Measurements from ENCODE around the gene SRP19. TPM values are rescaled to one million over a fixed set of nuclear protein-coding genes. Genes with fewer than 3 reads are reported as not detected.

SRP19 gene
- total and polyA plus RNA-seq, 8 donors, result 38.5 to 88.2 (median 67.6) TPM

DNA sequence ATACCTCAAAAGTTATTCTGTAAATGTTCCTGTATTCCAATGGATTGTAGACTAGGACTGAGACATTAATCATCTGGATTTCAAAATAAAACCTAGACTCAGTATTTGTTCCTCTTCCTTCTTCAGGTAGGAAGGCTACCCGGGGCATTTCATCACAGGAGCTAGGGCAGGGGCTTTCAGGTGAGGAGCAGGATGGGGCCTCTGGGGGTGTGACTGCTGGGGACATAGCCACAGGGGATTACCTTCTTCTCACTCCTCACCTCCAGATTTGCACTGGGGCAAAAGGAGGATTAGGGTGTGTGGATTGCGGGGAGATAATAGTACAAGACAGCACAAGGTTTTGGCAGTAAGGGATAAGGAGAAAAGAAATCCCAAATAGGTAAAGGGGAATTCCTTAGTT is 37.9 kb upstream of the SRP19 start:
- ATAC-seq (no peak), DNase-seq (no peak)

DNA sequence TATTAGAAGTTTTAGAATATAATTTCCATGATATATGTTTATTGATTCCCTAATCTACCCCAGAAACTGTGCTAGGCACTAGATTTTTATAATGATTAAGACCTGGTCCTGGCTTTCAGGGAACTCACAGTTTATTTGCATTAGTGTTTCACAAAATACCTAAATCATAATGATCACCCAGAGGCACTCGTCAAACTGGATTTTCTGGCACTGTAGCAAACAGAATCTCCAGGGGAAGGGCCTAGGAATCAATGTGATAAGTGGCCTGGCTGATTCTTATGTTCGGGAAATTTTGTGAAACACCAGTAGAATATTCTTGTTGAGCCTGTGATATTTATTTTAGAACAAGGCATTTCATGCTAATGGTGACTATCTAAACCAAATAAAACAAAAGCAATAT is 37.4 kb upstream of the SRP19 start:
- H3K27me3 ChIP-seq, result no peaks in the 10 kb centered on the region
- ATAC-seq (peak; percentile 29), DNase-seq (peak in 1 of 4 donors; percentile 5)
- H3K4me3 ChIP-seq, result no peak overlapping the region
- intact Hi-C loops (cut with DNase I), result no loop called here
- H3K9me3 ChIP-seq, result no peaks in the 10 kb centered on the region
- no peaks in the 10 kb centered on the region for H3K4me1 ChIP-seq
- no peak overlapping the region for H3K27ac ChIP-seq
- H3K36me3 ChIP-seq, result peaks cover 0 to 70% of the 10 kb centered on the region in 2 donors
- TF ChIP-seq, protein P1, sequence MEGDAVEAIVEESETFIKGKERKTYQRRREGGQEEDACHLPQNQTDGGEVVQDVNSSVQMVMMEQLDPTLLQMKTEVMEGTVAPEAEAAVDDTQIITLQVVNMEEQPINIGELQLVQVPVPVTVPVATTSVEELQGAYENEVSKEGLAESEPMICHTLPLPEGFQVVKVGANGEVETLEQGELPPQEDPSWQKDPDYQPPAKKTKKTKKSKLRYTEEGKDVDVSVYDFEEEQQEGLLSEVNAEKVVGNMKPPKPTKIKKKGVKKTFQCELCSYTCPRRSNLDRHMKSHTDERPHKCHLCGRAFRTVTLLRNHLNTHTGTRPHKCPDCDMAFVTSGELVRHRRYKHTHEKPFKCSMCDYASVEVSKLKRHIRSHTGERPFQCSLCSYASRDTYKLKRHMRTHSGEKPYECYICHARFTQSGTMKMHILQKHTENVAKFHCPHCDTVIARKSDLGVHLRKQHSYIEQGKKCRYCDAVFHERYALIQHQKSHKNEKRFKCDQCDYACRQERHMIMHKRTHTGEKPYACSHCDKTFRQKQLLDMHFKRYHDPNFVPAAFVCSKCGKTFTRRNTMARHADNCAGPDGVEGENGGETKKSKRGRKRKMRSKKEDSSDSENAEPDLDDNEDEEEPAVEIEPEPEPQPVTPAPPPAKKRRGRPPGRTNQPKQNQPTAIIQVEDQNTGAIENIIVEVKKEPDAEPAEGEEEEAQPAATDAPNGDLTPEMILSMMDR (IDR thresholded peaks at IDR 0.05), result no peak

More for the DNA sequence above, 37.9 kb upstream of the SRP19 start:
- TF ChIP-seq, protein P1 (IDR thresholded peaks at IDR 0.05), result no peak
- H3K36me3 ChIP-seq, result peaks cover 0 to 66% of the 10 kb centered on the region in 2 donors
- no peaks in the 10 kb centered on the region for H3K27me3 ChIP-seq
- no peak overlapping the region for H3K27ac ChIP-seq
- no peak overlapping the region for H3K4me3 ChIP-seq
- no peaks in the 10 kb centered on the region for H3K9me3 ChIP-seq
- intact Hi-C loops (cut with DNase I), result no loop called here
- no peaks in the 10 kb centered on the region for H3K4me1 ChIP-seq

DNA sequence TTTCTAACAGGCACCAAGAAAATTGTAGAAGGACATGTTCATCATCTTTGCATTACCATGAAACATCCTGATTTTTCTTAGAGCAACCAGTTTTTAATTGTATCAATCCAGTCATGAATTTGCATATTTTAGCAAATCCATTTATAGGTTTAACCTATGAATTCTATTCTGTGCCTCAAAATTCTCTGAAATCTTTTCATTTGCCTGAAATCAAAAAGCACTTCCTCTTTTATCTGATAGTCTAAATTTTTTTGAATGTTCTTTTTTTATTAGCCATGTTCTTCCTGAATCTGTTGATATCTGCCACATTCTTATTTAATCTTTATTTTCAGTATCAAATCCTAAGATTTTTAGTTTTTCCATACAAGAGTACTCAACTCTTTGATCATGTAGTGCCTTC is 36.9 kb upstream of the SRP19 start:
- Histone ChIP-seq H3K27ac (no peak overlapping the region), H3K4me3 (no peak overlapping the region), H3K36me3 (peaks cover 0 to 70% of the 10 kb centered on the region in 2 donors), H3K27me3 (no peaks in the 10 kb centered on the region), H3K4me1 (no peaks in the 10 kb centered on the region), H3K9me3 (no peaks in the 10 kb centered on the region)
- intact Hi-C loops (cut with DNase I), result no loop called here
- no peak for ATAC-seq
- TF ChIP-seq, protein P1 (IDR thresholded peaks at IDR 0.05), result no peak
- no peak for DNase-seq

DNA sequence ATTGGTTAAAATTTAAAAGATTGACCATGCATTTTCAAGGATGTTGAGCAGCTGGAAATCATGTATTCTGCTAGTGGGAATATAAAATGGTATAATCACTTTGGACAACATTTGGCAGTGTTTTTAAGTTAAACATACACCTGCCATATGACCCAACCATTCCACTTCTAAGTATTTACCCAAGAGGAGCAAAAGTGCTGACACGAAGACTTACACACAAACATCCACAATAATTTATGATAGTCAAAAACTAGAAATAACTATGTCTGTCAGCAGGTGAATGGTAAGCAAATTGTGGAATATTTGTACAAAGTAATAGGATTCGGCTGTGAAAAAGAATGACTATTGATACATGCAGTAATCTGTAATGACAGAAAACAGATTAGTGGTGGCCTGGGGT is 30.7 kb upstream of the SRP19 start:
- ATAC-seq, result no peak
- Histone ChIP-seq H3K4me1 (no peaks in the 10 kb centered on the region), H3K27me3 (no peaks in the 10 kb centered on the region), H3K36me3 (peaks cover 0 to 78% of the 10 kb centered on the region in 2 donors), H3K27ac (no peak overlapping the region), H3K4me3 (no peak overlapping the region), H3K9me3 (no peaks in the 10 kb centered on the region)
- TF ChIP-seq, protein P1 (IDR thresholded peaks at IDR 0.05), result no peak
- no peak for DNase-seq
- intact Hi-C loops (cut with DNase I), result no loop called here

DNA sequence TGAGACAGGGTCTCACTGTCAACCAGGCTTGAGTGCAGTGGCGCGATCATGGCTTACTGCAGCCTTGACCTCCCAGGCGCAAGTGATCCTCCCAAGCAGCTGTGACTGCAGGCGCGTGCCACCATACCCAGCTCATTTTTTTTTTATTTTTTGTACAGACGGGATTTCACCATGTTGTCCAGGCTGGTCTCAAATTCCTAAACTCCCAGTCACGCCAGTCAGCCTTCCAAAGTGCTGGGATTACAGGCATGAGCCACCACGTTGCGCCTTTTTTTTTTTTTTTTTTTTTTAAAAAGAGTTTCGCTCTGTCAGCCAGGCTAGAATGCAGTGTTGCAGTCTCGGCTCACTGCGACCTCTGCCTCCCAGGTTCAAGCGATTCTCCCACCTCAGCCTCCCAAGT is 27.1 kb upstream of the SRP19 start:
- ATAC-seq (no peak), DNase-seq (no peak)
- Histone ChIP-seq H3K36me3 (peaks cover 0 to 86% of the 10 kb centered on the region in 2 donors), H3K4me3 (no peak overlapping the region), H3K4me1 (no peaks in the 10 kb centered on the region), H3K27me3 (no peaks in the 10 kb centered on the region), H3K27ac (no peak overlapping the region), H3K9me3 (no peaks in the 10 kb centered on the region)
- TF ChIP-seq, protein P1 (IDR thresholded peaks at IDR 0.05), result no peak
- intact Hi-C loops (cut with DNase I), result no loop called here
